ENCODE data around the gene LRRC8D. TPM values are rescaled to one million over a fixed set of nuclear protein-coding genes. Genes with fewer than 3 reads are reported as not detected.

LRRC8D gene
- total RNA-seq, 1 experiment from 2014 or later, result 42.0 TPM

- no peak overlapping the region for H3K4me3 Mint-ChIP-seq (ENCODE audit: unreplicated experiment)
- ChIA-PET POLR2A (interaction anchor here (0.6 to 0.7 kb wide), 3 partner anchors 11 to 158 kb away, joined by 3 read pairs; no protein-coding TSS in a partner anchor), CTCF (interaction anchor here (0.5 to 5.2 kb wide), 15 partner anchors 9 to 382 kb away, joined by 3 to 39 read pairs (median 5); partner anchors contain the start of gene LRRC8C)
- no peak for DNase-seq (ENCODE audit: unreplicated experiment)
- H3K9me3 Mint-ChIP-seq (ENCODE audit: unreplicated experiment), result no peaks in the 10 kb centered on the region
- peaks cover 6% of the 10 kb centered on the region for H3K4me1 Mint-ChIP-seq (ENCODE audit: insufficient read depth, unreplicated experiment)
- H3K27me3 Mint-ChIP-seq (ENCODE audit: insufficient read depth, unreplicated experiment), result no peaks in the 10 kb centered on the region
- no TSS peak for BruUV-seq (replicated peaks)
- no peak overlapping the region for H3K27ac Mint-ChIP-seq (ENCODE audit: low read depth, unreplicated experiment)
- intact Hi-C loops (cut with micrococcal nuclease), result loop anchor here (2.0 to 5.0 kb wide), 2 partner anchors 33 to 354 kb away; partner anchors contain the start of gene LRRC8C
- no peak for TF ChIP-seq CTCF (IDR thresholded peaks at IDR 0.05; ENCODE audit: unreplicated experiment)
- H3K36me3 Mint-ChIP-seq (ENCODE audit: insufficient read depth, unreplicated experiment), result no peaks in the 10 kb centered on the region
Observed at GRCh38 chr1:89986020-89986419, 165.2 kb downstream of the LRRC8D start.

Other genes with a start within 250 kb of the LRRC8D start
- gene LRRC8C, start 187.9 kb upstream of the LRRC8D start, total RNA-seq (2022), result 4.4 TPM in 2 replicates
- gene ZNF326, start 174.1 kb downstream of the LRRC8D start, total RNA-seq (2022), result 28.9 and 32.9 TPM in 2 replicates